Astrocyte (in vitro differentiated cells and primary cell): Measurements from ENCODE around the gene MICAL3.

ENCODE experiments used
- EZH2 ChIP-seq: IDR thresholded peaks from 2 replicates; pipeline ENCODE4 v1.6.1; 2012; ENCODE audit warnings: mild to moderate bottlenecking, low read length, inconsistent platforms; ENCODE audit not compliant: insufficient read depth
- TF ChIP-seq, protein P1 (sequence below): IDR thresholded peaks from 2 replicates; pipeline ENCODE4 v1.5.1; 2011; ENCODE audit warnings: low read depth, mild to moderate bottlenecking, inconsistent platforms, low read length, moderate library complexity; ENCODE audit not compliant: insufficient read depth

DNA sequence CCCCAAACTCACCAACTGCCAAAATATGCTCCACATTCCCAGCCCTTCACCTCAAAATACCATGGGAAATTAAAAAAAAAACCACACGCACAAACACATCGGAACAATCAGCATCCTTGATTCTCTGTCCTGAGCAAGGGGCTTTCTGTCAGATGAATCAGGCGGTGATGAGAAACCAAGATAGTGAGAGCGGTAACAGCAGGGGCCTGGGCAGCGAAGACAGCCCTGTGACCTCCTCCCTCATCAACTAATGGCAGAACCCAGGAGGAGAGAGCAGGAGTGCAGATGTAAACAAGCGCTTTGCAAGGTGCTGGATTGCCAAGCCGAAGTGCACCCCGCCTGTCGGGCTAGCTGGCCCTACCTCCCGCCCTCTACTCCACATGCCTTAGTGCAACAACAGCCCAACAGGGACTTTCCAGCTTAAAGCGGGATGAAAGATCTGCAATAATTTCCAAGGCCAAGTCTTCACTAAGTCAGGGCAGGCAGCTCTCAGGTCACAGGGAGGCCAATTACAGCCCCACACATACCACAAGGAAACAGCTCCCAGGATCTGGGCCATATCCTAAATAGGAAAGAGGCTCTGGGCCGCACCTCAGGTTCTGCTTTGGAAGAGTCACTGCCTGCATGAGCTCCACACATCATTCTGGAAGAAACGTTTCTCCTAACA, 177.9 kb downstream of the MICAL3 start:
- TF ChIP-seq, protein P1, sequence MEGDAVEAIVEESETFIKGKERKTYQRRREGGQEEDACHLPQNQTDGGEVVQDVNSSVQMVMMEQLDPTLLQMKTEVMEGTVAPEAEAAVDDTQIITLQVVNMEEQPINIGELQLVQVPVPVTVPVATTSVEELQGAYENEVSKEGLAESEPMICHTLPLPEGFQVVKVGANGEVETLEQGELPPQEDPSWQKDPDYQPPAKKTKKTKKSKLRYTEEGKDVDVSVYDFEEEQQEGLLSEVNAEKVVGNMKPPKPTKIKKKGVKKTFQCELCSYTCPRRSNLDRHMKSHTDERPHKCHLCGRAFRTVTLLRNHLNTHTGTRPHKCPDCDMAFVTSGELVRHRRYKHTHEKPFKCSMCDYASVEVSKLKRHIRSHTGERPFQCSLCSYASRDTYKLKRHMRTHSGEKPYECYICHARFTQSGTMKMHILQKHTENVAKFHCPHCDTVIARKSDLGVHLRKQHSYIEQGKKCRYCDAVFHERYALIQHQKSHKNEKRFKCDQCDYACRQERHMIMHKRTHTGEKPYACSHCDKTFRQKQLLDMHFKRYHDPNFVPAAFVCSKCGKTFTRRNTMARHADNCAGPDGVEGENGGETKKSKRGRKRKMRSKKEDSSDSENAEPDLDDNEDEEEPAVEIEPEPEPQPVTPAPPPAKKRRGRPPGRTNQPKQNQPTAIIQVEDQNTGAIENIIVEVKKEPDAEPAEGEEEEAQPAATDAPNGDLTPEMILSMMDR: no peak
- no peak for TF ChIP-seq EZH2
